Suprapubic skin (tissue), 4 donors: ENCODE data around the gene CHRM4. TPM values are rescaled to one million over a fixed set of nuclear protein-coding genes. Genes with fewer than 3 reads are reported as not detected.

Source experiments
- DNase-seq, 2 donors: peaks; one replicate each; pipeline ENCODE4 v3.0.0-alpha.2; 2019; ENCODE audit warnings: low spot score in 2 of 2
- H3K27ac ChIP-seq: fragments of 200-600 bp; sonication (generic); one replicate; pipeline ENCODE4 v1.5.1; 2019
- H3K27me3 ChIP-seq: fragments of 200-600 bp; sonication (generic); one replicate; pipeline ENCODE4 v1.5.1; 2019
- H3K36me3 ChIP-seq: fragments of 200-600 bp; sonication (generic); one replicate; pipeline ENCODE4 v1.5.1; 2019
- H3K4me1 ChIP-seq: fragments of 200-600 bp; sonication (generic); one replicate; pipeline ENCODE4 v1.5.1; 2019
- H3K4me3 ChIP-seq: fragments of 200-600 bp; sonication (generic); one replicate; pipeline ENCODE4 v1.5.1; 2019; ENCODE audit warnings: mild to moderate bottlenecking
- H3K9me3 ChIP-seq: fragments of 200-600 bp; sonication (generic); one replicate; pipeline ENCODE4 v1.5.1; 2019
- CTCF ChIP-seq, 2 donors: fragments of 200-600 bp in 1 of 2; fragments of 450-650 bp in 1 of 2; sonication (generic) in 1 of 2; IDR thresholded peaks; one replicate each; pipeline ENCODE4 v1.5.1; 2016 to 2019; ENCODE audit warnings: antibody characterized with exemption in 2 of 2, mild to moderate bottlenecking in 1 of 2, moderate library complexity in 1 of 2
- EP300 ChIP-seq: sonication (generic); formaldehyde crosslinking; IDR thresholded peaks from one replicate; pipeline ENCODE4 v1.6.1; 2017; ENCODE audit warnings: antibody characterized with exemption
- POLR2A ChIP-seq, 2 donors: fragments of 450-650 bp; IDR thresholded peaks; one replicate each; pipeline ENCODE4 v1.6.1; 2017; ENCODE audit warnings: antibody characterized with exemption in 2 of 2, mild to moderate bottlenecking in 2 of 2, moderate library complexity in 2 of 2
- POLR2AphosphoS5 ChIP-seq, 3 donors: sonication (generic); formaldehyde crosslinking; IDR thresholded peaks; one replicate each; pipeline ENCODE4 v1.6.1; 2017; ENCODE audit warnings: antibody characterized with exemption in 3 of 3
- WGBS: methylation state at CpG from one replicate; pipeline ENCODE4 v1.1.5; 2018; 5-methylcytosine and 5-hydroxymethylcytosine counted together
- total RNA-seq, 4 donors: library from RNA; depleted of rRNA; stranded (reverse); fragments of >200 nt; gene quantifications; one replicate each; pipeline ENCODE4 v1.1.0, GENCODE V29; 2016

Gene CHRM4
- total RNA-seq, 4 donors from 2014 or later, result 0.80 to 3.0 (median 2.6) TPM

GRCh38 chr11:46341454-46341853 is 50.1 kb downstream of the CHRM4 start:
- 85% methylated on average over 3 of the region's 3 CpGs for WGBS
- Histone ChIP-seq H3K9me3 (no peaks in the 10 kb centered on the region), H3K4me1 (peaks cover 43% of the 10 kb centered on the region), H3K36me3 (no peaks in the 10 kb centered on the region), H3K27ac (no peak overlapping the region), H3K27me3 (no peaks in the 10 kb centered on the region), H3K4me3 (no peak overlapping the region)
- no peak for DNase-seq
- TF ChIP-seq POLR2AphosphoS5 (IDR thresholded peaks at IDR 0.05), result no peak
- TF ChIP-seq CTCF (IDR thresholded peaks at IDR 0.05), result no peak
- no peak for TF ChIP-seq POLR2A (IDR thresholded peaks at IDR 0.05)
- no peak for TF ChIP-seq EP300

DNA sequence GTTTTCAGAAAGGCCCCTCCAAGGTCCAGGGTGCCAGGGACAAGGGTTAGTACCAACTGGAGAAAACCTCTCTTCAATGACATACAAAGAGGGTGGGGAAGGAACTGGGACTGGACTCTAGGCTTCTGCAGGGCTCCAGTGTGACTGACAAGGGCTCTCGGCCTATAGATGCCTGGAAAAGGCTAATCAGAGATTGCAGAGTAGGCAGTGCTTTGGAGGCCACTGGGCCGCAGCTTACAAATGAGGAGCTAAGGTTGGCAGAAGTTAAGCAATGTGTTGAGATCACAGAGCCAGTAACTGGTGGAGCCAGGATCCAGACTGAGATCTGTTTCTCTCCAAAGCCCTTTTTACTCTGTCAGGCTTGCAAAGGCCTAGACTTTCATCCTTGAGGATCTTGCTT is 51.8 kb downstream of the CHRM4 start:
- H3K27ac ChIP-seq, result peak overlapping the region; percentile 40
- TF ChIP-seq CTCF (IDR thresholded peaks at IDR 0.05), result no peak
- no peak for TF ChIP-seq POLR2A (IDR thresholded peaks at IDR 0.05)
- no peak for TF ChIP-seq POLR2AphosphoS5 (IDR thresholded peaks at IDR 0.05)
- TF ChIP-seq EP300, result no peak
- peaks cover 26% of the 10 kb centered on the region for H3K4me1 ChIP-seq
- H3K27me3 ChIP-seq, result no peaks in the 10 kb centered on the region
- no peaks in the 10 kb centered on the region for H3K9me3 ChIP-seq
- no peak for DNase-seq
- H3K36me3 ChIP-seq, result no peaks in the 10 kb centered on the region
- 83% methylated on average over 2 of the region's 2 CpGs for WGBS
- no peak overlapping the region for H3K4me3 ChIP-seq

GRCh38 chr11:46338988-46339666 is 52.4 kb downstream of the CHRM4 start:
- H3K4me1 ChIP-seq, result peaks cover 22% of the 10 kb centered on the region
- DNase-seq, result no peak
- no peak for TF ChIP-seq POLR2AphosphoS5 (IDR thresholded peaks at IDR 0.05)
- H3K27me3 ChIP-seq, result peaks cover 3% of the 10 kb centered on the region
- no peaks in the 10 kb centered on the region for H3K9me3 ChIP-seq
- WGBS, result 27% methylated on average over 15 of the region's 16 CpGs
- peak overlapping the region; percentile 38 for H3K4me3 ChIP-seq
- no peaks in the 10 kb centered on the region for H3K36me3 ChIP-seq
- peak overlapping the region; percentile 40 for H3K27ac ChIP-seq

- H3K4me3 ChIP-seq, result peak overlapping the region; percentile 38
- peak overlapping the region; percentile 26 for H3K27ac ChIP-seq
- TF ChIP-seq CTCF (IDR thresholded peaks at IDR 0.05), result no peak
- TF ChIP-seq POLR2AphosphoS5 (IDR thresholded peaks at IDR 0.05), result no peak
- TF ChIP-seq POLR2A (IDR thresholded peaks at IDR 0.05), result no peak
- no peak for TF ChIP-seq EP300
- H3K9me3 ChIP-seq, result no peaks in the 10 kb centered on the region
- H3K27me3 ChIP-seq, result peaks cover 6% of the 10 kb centered on the region
- WGBS, result 29% methylated on average over 9 of the region's 9 CpGs
- no peak for DNase-seq
- peaks cover 24% of the 10 kb centered on the region for H3K4me1 ChIP-seq
- H3K36me3 ChIP-seq, result no peaks in the 10 kb centered on the region
Measured at GRCh38 chr11:46338636-46338987, 53.0 kb downstream of the CHRM4 start.

GRCh38 chr11:46337626-46338345 is 53.8 kb downstream of the CHRM4 start:
- Histone ChIP-seq H3K27ac (no peak overlapping the region), H3K4me1 (peaks cover 32% of the 10 kb centered on the region), H3K36me3 (no peaks in the 10 kb centered on the region), H3K9me3 (no peaks in the 10 kb centered on the region), H3K4me3 (no peak overlapping the region), H3K27me3 (peaks cover 15% of the 10 kb centered on the region)
- TF ChIP-seq EP300, result no peak
- DNase-seq, result no peak
- 90% methylated on average over 13 of the region's 13 CpGs for WGBS

GRCh38 chr11:46336563-46337180 is 54.9 kb downstream of the CHRM4 start:
- DNase-seq, result no peak
- H3K9me3 ChIP-seq, result no peaks in the 10 kb centered on the region
- no peaks in the 10 kb centered on the region for H3K36me3 ChIP-seq
- peaks cover 41% of the 10 kb centered on the region for H3K4me1 ChIP-seq
- TF ChIP-seq EP300 (no peak), CTCF (IDR thresholded peaks at IDR 0.05) (no peak), POLR2AphosphoS5 (IDR thresholded peaks at IDR 0.05) (no peak), POLR2A (IDR thresholded peaks at IDR 0.05) (no peak)
- H3K27me3 ChIP-seq, result peaks cover 25% of the 10 kb centered on the region
- WGBS, result 91% methylated on average over 12 of the region's 12 CpGs
- no peak overlapping the region for H3K27ac ChIP-seq
- no peak overlapping the region for H3K4me3 ChIP-seq
